CD14-positive monocyte (primary cell): ENCODE data around the gene NKX1-1. TPM values are rescaled to one million over a fixed set of nuclear protein-coding genes. Genes with fewer than 3 reads are reported as not detected.

Experiments used
- DNase-seq, 3 donors: peaks; one replicate each; pipeline ENCODE4 v3.0.0-alpha.2; 2011 to 2022
- H2AFZ ChIP-seq: 2 replicates; pipeline ENCODE4 v1.6.0; 2012; ENCODE audit warnings: mild to moderate bottlenecking, low read depth, low read length, inconsistent platforms; ENCODE audit not compliant: insufficient read depth, poor library complexity, severe bottlenecking
- H3K27ac ChIP-seq, 2 donors: 1 replicate in 1 of 2; 2 replicates in 1 of 2; pipeline ENCODE4 v1.5.1; 2012 to 2013; ENCODE audit warnings: low read length in 2 of 2, control low read depth in 1 of 2, inconsistent platforms in 1 of 2, low read depth in 1 of 2, mild to moderate bottlenecking in 1 of 2
- H3K27me3 ChIP-seq, 2 donors: one replicate each; pipeline versions ENCODE4 v1.6.0 to v1.6.1; 2011 to 2013; ENCODE audit warnings: low read length in 2 of 2; ENCODE audit not compliant: control insufficient read depth in 2 of 2, insufficient read depth in 2 of 2
- H3K36me3 ChIP-seq, 2 donors: replicated peaks in 1 of 2; 1 replicate in 1 of 2; 2 replicates in 1 of 2; pipeline versions ENCODE4 v1.5.1 to v1.6.1; 2012 to 2013; ENCODE audit warnings: low read length in 2 of 2, control low read depth in 1 of 2, inconsistent platforms in 1 of 2, mild to moderate bottlenecking in 1 of 2; ENCODE audit not compliant: insufficient read depth in 2 of 2, control insufficient read depth in 1 of 2
- H3K4me1 ChIP-seq, 2 donors: 1 replicate in 1 of 2; 2 replicates in 1 of 2; pipeline versions ENCODE4 v1.5.1 to v1.6.1; 2012 to 2013; ENCODE audit warnings: low read length in 2 of 2, control low read depth in 1 of 2, inconsistent platforms in 1 of 2, mild to moderate bottlenecking in 1 of 2, moderate library complexity in 1 of 2; ENCODE audit not compliant: insufficient read depth in 2 of 2, control insufficient read depth in 1 of 2
- H3K4me2 ChIP-seq: replicated peaks from 2 replicates; pipeline ENCODE3; 2012; ENCODE audit warnings: low read length, moderate library complexity, mild to moderate bottlenecking; ENCODE audit not compliant: poor library complexity, severe bottlenecking; ENCODE audit errors: extremely low read depth
- H3K4me3 ChIP-seq, 3 experiments: fragments of 200-600 bp in 1 of 3; sonication (generic) in 1 of 3; replicated peaks in 1 of 3; 1 replicate in 2 of 3; 2 replicates in 1 of 3; pipeline ENCODE4 v1.5.1; 2011 to 2013; ENCODE audit warnings: low read length in 3 of 3, mild to moderate bottlenecking in 3 of 3, control low read depth in 2 of 3, low read depth in 2 of 3, inconsistent platforms in 1 of 3, moderate library complexity in 1 of 3
- H3K79me2 ChIP-seq: 2 replicates; pipeline ENCODE4 v1.6.0; 2012; ENCODE audit warnings: mild to moderate bottlenecking, control low read depth, inconsistent platforms, low read length, moderate library complexity; ENCODE audit not compliant: insufficient read depth
- H3K9ac ChIP-seq: 2 replicates; pipeline ENCODE4 v1.6.0; 2017; ENCODE audit warnings: low read length, mild to moderate bottlenecking; ENCODE audit not compliant: insufficient read depth, poor library complexity, severe bottlenecking
- H3K9me3 ChIP-seq, 2 donors: replicated peaks in 1 of 2; 1 replicate in 1 of 2; 2 replicates in 1 of 2; pipeline versions ENCODE4 v1.5.1 to v1.6.1; 2012 to 2013; ENCODE audit warnings: low read length in 2 of 2, control low read depth in 1 of 2; ENCODE audit not compliant: control insufficient read depth in 1 of 2, insufficient read depth in 1 of 2
- H4K20me1 ChIP-seq: 2 replicates; pipeline ENCODE4 v1.6.0; 2012; ENCODE audit warnings: mild to moderate bottlenecking, low read length, control low read depth, moderate library complexity; ENCODE audit not compliant: insufficient read depth
- H3K27ac Mint-ChIP-seq, 7 donors: one replicate each; pipeline ENCODE4 v1.8.0; 2020; ENCODE audit warnings: mild to moderate bottlenecking in 7 of 7, mixed read lengths in 7 of 7, moderate library complexity in 6 of 7, inconsistent platforms in 2 of 7
- H3K27me3 Mint-ChIP-seq, 3 donors: one replicate each; pipeline ENCODE4 v1.8.0; 2021 to 2022; ENCODE audit warnings: low read depth in 3 of 3, mild to moderate bottlenecking in 3 of 3, mixed read lengths in 3 of 3, moderate library complexity in 3 of 3, inconsistent platforms in 1 of 3
- H3K36me3 Mint-ChIP-seq, 2 donors: one replicate each; pipeline ENCODE4 v1.8.0; 2020; ENCODE audit warnings: mixed read lengths in 2 of 2, inconsistent platforms in 1 of 2, mild to moderate bottlenecking in 1 of 2
- H3K4me1 Mint-ChIP-seq: one replicate; pipeline ENCODE4 v1.8.0; 2020; ENCODE audit warnings: mild to moderate bottlenecking, mixed read lengths
- H3K4me3 Mint-ChIP-seq, 2 donors: one replicate each; pipeline ENCODE4 v1.8.0; 2020; ENCODE audit warnings: mild to moderate bottlenecking in 2 of 2, mixed read lengths in 2 of 2, moderate library complexity in 1 of 2
- H3K9me3 Mint-ChIP-seq, 7 donors: one replicate each; pipeline ENCODE4 v1.8.0; 2020 to 2022; ENCODE audit warnings: mixed read lengths in 7 of 7, mild to moderate bottlenecking in 6 of 7, moderate library complexity in 6 of 7, inconsistent platforms in 2 of 7
- WGBS: methylation state at CpG from one replicate; pipeline ENCODE4 v1.1.5; 2013; ENCODE audit warnings: missing lambda C conversion rate; ENCODE audit not compliant: insufficient coverage; 5-methylcytosine and 5-hydroxymethylcytosine counted together
- intact Hi-C, 2 donors: fragments of 100-400 bp; cut with micrococcal nuclease; formaldehyde crosslinking; loops; one replicate each; pipeline versions ENCODE4 v1.15.0 to v1.15.1; 2023
- polyA plus RNA-seq, 3 donors: library from polyadenylated mRNA; depleted of rRNA in 1 of 3; unstranded in 2 of 3; stranded (reverse) in 1 of 3; fragments of 300-500 nt in 2 of 3; fragments of >200 nt in 1 of 3; fragmentation: Illumina TruSeq in 2 of 3; gene quantifications; 1 replicate in 2 of 3; 2 replicates in 1 of 3; pipeline ENCODE4 v1.2.3, GENCODE V29; 2012 to 2021
- TF ChIP-seq, protein P1 (sequence below): fragments of 200-600 bp; IDR thresholded peaks from one replicate; pipeline ENCODE4 v1.8.0; 2022; ENCODE audit warnings: antibody characterized with exemption, mild to moderate bottlenecking

NKX1-1 gene
- polyA plus RNA-seq, 3 donors: not detected

DNA sequence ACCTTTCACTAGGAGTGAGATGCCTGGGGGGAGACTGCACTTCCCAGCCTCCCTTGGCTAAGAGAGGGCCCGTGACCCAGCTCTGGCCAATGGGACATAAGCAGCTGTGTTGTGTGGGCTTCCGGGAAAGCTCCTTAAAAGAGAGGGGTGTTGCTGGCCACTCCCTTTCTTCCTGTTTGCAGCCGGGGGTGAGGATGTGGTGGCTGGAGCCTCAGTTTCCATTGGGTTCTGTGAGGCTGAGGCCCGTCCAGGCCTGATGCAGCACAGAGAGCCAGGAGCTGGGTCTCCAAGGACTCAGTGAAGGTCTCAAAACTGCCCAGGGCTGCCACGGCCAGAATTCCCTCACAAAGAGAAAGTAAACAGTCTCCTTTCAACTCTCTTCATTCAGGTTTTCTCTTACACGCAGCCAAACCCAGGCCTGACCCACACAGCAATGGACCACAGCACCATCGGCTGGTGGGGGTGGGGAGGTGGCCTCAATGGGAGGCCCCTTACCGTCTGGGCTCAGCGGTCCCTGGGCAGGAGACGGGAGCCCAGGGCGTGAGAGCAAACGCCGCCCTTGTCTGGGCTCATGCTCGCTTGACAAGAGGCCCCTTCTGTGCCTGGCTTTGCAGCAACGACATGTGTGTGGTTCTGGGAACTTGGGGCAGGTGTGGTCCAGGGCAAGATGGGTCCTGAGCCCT, 6.6 kb downstream of the NKX1-1 start:
- Histone ChIP-seq H3K4me3 (no peak overlapping the region), H3K36me3 (peaks cover 0 to 2% of the 10 kb centered on the region in 2 donors), H3K4me1 (no peaks in the 10 kb centered on the region), H3K4me2 (no peak overlapping the region), H3K27ac (no peak overlapping the region), H3K27me3 (peaks cover 11 to 37% of the 10 kb centered on the region in 2 donors), H4K20me1 (no peaks in the 10 kb centered on the region), H3K9me3 (peaks cover 58 to 59% of the 10 kb centered on the region in 2 donors), H3K79me2 (no peaks in the 10 kb centered on the region), H3K9ac (no peak overlapping the region), H2AFZ (no peak overlapping the region)
- H3K4me3 Mint-ChIP-seq: peak overlapping the region in 1 of 2 donors; percentile 15
- peaks cover 33 to 55% (median 48%) of the 10 kb centered on the region in 7 donors for H3K9me3 Mint-ChIP-seq
- H3K4me1 Mint-ChIP-seq: no peaks in the 10 kb centered on the region
- intact Hi-C loops: no loop called here
- 84% methylated on average over 13 of the region's 15 CpGs for WGBS
- TF ChIP-seq, protein P1, sequence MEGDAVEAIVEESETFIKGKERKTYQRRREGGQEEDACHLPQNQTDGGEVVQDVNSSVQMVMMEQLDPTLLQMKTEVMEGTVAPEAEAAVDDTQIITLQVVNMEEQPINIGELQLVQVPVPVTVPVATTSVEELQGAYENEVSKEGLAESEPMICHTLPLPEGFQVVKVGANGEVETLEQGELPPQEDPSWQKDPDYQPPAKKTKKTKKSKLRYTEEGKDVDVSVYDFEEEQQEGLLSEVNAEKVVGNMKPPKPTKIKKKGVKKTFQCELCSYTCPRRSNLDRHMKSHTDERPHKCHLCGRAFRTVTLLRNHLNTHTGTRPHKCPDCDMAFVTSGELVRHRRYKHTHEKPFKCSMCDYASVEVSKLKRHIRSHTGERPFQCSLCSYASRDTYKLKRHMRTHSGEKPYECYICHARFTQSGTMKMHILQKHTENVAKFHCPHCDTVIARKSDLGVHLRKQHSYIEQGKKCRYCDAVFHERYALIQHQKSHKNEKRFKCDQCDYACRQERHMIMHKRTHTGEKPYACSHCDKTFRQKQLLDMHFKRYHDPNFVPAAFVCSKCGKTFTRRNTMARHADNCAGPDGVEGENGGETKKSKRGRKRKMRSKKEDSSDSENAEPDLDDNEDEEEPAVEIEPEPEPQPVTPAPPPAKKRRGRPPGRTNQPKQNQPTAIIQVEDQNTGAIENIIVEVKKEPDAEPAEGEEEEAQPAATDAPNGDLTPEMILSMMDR: no peak
- H3K27ac Mint-ChIP-seq: no peak overlapping the region
- peaks cover 40 to 51% (median 42%) of the 10 kb centered on the region in 3 donors for H3K27me3 Mint-ChIP-seq
- DNase-seq: no peak
- H3K36me3 Mint-ChIP-seq: peaks cover 2 to 12% of the 10 kb centered on the region in 2 donors

DNA sequence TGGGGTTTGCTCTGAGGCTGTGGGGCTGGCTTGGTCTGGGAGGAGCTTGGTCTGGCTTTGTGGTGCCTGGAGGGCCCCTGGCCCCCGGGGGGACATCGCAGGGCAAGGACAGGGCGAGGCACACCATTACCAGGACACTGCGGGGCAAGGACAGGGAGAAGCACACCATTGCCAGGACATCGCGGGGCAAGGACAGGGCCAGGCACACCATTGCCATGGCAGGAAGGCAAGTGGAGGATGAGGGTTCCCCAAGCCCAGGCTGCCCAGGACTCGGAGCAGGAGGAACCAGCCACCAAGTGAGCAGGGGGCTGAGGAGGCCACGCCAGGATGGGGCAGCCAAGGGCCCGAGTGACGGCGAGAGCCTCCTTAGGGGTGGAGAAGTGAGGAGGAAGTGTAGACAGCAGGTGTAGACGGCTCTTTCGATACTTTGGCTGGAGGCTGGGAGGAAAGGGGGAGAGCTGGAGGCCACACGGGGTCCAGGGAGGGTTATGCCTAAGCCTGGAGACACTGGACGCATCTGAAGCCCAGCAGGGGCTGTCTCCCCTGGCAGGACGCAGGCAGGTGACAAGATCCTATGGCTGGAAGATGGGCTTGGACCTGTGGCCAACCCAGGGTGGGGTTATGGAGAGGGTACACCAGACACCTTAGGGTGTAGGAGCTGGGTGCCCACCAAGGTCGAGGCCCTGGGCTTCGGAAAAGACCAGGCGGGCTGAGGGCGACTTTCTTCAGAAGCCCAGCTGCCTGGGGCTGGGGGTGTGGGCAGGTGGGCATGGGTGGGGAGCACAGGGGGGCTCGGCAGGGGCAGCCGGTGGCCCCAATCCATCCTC, 7.3 kb downstream of the NKX1-1 start:
- DNase-seq: no peak

More for the DNA sequence above, 7.3 kb downstream of the NKX1-1 start:
- Mint-ChIP-seq H3K9me3 (peaks cover 33 to 57% (median 52%) of the 10 kb centered on the region in 7 donors), H3K27ac (no peak overlapping the region), H3K4me3 (no peak overlapping the region), H3K36me3 (peaks cover 9 to 18% of the 10 kb centered on the region in 2 donors), H3K27me3 (peaks cover 33 to 43% (median 36%) of the 10 kb centered on the region in 3 donors), H3K4me1 (no peaks in the 10 kb centered on the region)
- H3K9ac ChIP-seq: no peak overlapping the region
- whole genome bisulfite sequencing: 92% methylated on average over 16 of the region's 22 CpGs
- peaks cover 0 to 9% of the 10 kb centered on the region in 2 donors for H3K36me3 ChIP-seq
- intact Hi-C loops: no loop called here
- no peaks in the 10 kb centered on the region for H3K79me2 ChIP-seq
- peaks cover 5 to 30% of the 10 kb centered on the region in 2 donors for H3K27me3 ChIP-seq
- TF ChIP-seq, protein P1: no peak
- H4K20me1 ChIP-seq: no peaks in the 10 kb centered on the region
- H3K4me3 ChIP-seq: no peak overlapping the region
- H2AFZ ChIP-seq: no peak overlapping the region
- no peak overlapping the region for H3K4me2 ChIP-seq
- no peaks in the 10 kb centered on the region for H3K4me1 ChIP-seq
- H3K27ac ChIP-seq: no peak overlapping the region
- peaks cover 61 to 65% of the 10 kb centered on the region in 2 donors for H3K9me3 ChIP-seq
